ENCODE data around the gene POR. TPM values are rescaled to one million over a fixed set of nuclear protein-coding genes. Genes with fewer than 3 reads are reported as not detected.

Gene POR
- total and polyA plus RNA-seq, 2 of the 13 experiments (the other 11 are each of a cell fraction or from before 2014, with no cell fraction given), result 145 to 266 TPM

DNA sequence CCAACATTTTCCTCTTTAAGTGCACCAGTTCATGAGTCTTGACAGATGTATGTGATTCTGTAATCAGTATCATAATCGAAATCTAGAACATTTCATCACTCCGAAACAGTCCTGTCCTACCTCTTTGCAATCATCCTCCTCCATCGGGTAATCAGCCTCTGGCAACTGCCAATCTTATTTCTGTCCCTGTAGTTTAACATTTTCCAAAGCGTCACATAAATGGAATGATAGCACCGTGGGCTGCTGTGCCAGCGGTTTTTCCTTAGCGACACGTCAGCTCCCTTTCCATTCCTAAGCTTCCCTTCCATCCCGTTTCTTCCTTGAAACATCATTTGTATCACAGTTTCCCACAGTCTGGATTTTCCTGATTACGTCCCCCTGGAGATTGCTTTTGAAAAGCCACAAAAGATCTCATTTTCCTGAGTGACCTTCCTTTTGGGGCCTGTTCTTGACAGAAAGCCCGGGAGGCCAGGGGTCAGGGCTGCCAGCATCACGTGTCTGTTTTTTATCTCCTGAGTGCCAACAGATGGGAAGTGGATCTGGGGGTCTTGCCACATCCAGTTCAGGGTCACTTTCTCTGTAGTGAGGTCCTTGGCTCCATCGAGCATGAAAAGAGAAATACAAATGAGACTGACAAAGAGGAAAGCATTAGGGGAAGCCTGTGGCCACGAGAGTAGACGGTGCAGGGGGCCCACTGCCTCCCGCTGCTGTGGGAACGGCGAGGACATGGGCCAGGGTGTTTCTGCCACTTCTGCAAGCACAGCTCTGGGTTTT is 47.8 kb downstream of the POR start (continued):
- TF ChIP-seq, protein P1, sequence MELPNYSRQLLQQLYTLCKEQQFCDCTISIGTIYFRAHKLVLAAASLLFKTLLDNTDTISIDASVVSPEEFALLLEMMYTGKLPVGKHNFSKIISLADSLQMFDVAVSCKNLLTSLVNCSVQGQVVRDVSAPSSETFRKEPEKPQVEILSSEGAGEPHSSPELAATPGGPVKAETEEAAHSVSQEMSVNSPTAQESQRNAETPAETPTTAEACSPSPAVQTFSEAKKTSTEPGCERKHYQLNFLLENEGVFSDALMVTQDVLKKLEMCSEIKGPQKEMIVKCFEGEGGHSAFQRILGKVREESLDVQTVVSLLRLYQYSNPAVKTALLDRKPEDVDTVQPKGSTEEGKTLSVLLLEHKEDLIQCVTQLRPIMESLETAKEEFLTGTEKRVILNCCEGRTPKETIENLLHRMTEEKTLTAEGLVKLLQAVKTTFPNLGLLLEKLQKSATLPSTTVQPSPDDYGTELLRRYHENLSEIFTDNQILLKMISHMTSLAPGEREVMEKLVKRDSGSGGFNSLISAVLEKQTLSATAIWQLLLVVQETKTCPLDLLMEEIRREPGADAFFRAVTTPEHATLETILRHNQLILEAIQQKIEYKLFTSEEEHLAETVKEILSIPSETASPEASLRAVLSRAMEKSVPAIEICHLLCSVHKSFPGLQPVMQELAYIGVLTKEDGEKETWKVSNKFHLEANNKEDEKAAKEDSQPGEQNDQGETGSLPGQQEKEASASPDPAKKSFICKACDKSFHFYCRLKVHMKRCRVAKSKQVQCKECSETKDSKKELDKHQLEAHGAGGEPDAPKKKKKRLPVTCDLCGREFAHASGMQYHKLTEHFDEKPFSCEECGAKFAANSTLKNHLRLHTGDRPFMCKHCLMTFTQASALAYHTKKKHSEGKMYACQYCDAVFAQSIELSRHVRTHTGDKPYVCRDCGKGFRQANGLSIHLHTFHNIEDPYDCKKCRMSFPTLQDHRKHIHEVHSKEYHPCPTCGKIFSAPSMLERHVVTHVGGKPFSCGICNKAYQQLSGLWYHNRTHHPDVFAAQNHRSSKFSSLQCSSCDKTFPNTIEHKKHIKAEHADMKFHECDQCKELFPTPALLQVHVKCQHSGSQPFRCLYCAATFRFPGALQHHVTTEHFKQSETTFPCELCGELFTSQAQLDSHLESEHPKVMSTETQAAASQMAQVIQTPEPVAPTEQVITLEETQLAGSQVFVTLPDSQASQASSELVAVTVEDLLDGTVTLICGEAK (IDR thresholded peaks at IDR 0.05), result no peak
- TF ChIP-seq, protein P1 (CRISPR knock-in tag; IDR thresholded peaks at IDR 0.05), result no peak
- TF ChIP-seq, protein P2, sequence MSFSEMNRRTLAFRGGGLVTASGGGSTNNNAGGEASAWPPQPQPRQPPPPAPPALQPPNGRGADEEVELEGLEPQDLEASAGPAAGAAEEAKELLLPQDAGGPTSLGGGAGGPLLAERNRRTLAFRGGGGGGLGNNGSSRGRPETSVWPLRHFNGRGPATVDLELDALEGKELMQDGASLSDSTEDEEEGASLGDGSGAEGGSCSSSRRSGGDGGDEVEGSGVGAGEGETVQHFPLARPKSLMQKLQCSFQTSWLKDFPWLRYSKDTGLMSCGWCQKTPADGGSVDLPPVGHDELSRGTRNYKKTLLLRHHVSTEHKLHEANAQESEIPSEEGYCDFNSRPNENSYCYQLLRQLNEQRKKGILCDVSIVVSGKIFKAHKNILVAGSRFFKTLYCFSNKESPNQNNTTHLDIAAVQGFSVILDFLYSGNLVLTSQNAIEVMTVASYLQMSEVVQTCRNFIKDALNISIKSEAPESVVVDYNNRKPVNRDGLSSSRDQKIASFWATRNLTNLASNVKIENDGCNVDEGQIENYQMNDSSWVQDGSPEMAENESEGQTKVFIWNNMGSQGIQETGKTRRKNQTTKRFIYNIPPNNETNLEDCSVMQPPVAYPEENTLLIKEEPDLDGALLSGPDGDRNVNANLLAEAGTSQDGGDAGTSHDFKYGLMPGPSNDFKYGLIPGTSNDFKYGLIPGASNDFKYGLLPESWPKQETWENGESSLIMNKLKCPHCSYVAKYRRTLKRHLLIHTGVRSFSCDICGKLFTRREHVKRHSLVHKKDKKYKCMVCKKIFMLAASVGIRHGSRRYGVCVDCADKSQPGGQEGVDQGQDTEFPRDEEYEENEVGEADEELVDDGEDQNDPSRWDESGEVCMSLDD (CRISPR knock-in tag; IDR thresholded peaks at IDR 0.05; ENCODE audit: borderline replicate concordance), result no peak
- TF ChIP-seq PHF8 (CRISPR knock-in tag; IDR thresholded peaks at IDR 0.05) (no peak), ADNP (CRISPR knock-in tag; IDR thresholded peaks at IDR 0.05) (no peak), ZFAT (CRISPR knock-in tag; conservative IDR thresholded peaks at IDR 0.05) (no peak), FIP1L1 (IDR thresholded peaks at IDR 0.05; ENCODE audit: borderline replicate concordance, insufficient read depth, low read depth, low read length) (no peak), ZNF746 (CRISPR knock-in tag; IDR thresholded peaks at IDR 0.05) (no peak), ZBTB21 (CRISPR knock-in tag; IDR thresholded peaks at IDR 0.05) (no peak), NR3C1 (CRISPR knock-in tag; IDR thresholded peaks at IDR 0.05) (no peak), CEBPB (IDR thresholded peaks at IDR 0.05; ENCODE audit: borderline replicate concordance, low read depth, low read length) (peak; percentile 53; the same call in 1 of the 2 replicates), EZH2 (conservative IDR thresholded peaks at IDR 0.05; ENCODE audit: low read depth, low read length) (no peak)
- TF ChIP-seq, protein P3, sequence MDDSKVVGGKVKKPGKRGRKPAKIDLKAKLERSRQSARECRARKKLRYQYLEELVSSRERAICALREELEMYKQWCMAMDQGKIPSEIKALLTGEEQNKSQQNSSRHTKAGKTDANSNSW (CRISPR knock-in tag; IDR thresholded peaks at IDR 0.05; ENCODE audit: borderline replicate concordance), result no peak
- TF ChIP-seq, protein P4, sequence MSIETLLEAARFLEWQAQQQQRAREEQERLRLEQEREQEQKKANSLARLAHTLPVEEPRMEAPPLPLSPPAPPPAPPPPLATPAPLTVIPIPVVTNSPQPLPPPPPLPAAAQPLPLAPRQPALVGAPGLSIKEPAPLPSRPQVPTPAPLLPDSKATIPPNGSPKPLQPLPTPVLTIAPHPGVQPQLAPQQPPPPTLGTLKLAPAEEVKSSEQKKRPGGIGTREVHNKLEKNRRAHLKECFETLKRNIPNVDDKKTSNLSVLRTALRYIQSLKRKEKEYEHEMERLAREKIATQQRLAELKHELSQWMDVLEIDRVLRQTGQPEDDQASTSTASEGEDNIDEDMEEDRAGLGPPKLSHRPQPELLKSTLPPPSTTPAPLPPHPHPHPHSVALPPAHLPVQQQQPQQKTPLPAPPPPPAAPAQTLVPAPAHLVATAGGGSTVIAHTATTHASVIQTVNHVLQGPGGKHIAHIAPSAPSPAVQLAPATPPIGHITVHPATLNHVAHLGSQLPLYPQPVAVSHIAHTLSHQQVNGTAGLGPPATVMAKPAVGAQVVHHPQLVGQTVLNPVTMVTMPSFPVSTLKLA (IDR thresholded peaks at IDR 0.05), result no peak
